ENCODE measurements around the gene HAGHL. TPM values are rescaled to one million over a fixed set of nuclear protein-coding genes. Genes with fewer than 3 reads are reported as not detected.

Gene HAGHL
- total and polyA plus RNA-seq, 4 donors, result 7.4 to 51.1 (median 31.8) TPM

DNA sequence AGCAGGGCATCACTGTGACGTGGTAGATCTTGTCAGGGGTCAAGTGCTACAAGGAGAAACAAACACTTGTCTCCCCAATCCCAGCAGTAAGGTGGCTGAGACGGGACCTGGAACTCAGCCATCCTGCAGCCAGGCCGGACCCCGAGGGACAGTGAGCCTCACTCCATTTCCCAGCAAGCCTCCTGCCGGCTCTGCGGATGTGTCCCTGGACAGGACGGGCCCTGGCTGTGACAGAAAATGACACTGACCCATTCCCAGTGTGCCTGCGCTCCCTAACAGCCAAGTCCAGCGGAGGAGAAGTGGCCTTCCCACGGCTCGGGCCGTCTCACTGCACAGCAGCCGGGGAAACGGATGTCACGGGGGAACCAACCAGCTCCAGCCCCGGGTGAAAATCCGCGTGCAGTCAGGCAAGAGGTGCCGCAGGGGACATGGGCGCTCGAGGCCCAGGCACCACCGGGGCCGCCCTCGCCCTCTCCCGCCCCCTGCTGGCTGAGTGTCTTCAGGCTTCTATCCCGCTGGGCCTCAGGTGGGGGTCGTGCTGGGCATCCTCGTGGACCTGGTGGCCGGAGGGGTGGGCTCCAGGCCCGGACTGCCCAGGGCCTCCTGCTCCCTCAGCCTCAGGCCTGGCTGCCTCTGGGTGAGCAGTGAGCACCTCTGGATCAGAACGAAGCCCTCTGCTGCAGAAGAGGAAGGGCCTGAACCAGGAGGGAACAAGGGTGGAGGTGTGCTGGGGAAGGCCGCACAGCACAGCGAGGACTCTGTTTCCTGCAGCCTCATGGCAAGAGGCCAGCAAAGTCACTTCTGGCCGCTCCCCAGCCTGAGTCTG is 6.7 kb downstream of the HAGHL start:
- no peaks in the 10 kb centered on the region for H3K27me3 ChIP-seq (ENCODE audit: control insufficient read depth, insufficient read depth, low read length)
- WGBS (ENCODE audit: insufficient coverage), result 92% methylated on average over 33 of the region's 34 CpGs
- DNase-seq (ENCODE audit: low read depth in 4 of 6, low spot score in 6 of 6), result no peak
- H3K9me3 ChIP-seq (ENCODE audit: control insufficient read depth, insufficient read depth, low read length), result no peaks in the 10 kb centered on the region
- no peak overlapping the region for H3K4me3 ChIP-seq (ENCODE audit: low read depth, low read length)
- H3K36me3 ChIP-seq (ENCODE audit: control insufficient read depth, insufficient read depth, low read length), result peaks cover 96% of the 10 kb centered on the region
- no peak overlapping the region for H3K27ac ChIP-seq (ENCODE audit: low read depth, low read length)
- H3K4me1 ChIP-seq (ENCODE audit: control insufficient read depth, insufficient read depth, low read length), result peaks cover 12% of the 10 kb centered on the region

DNA sequence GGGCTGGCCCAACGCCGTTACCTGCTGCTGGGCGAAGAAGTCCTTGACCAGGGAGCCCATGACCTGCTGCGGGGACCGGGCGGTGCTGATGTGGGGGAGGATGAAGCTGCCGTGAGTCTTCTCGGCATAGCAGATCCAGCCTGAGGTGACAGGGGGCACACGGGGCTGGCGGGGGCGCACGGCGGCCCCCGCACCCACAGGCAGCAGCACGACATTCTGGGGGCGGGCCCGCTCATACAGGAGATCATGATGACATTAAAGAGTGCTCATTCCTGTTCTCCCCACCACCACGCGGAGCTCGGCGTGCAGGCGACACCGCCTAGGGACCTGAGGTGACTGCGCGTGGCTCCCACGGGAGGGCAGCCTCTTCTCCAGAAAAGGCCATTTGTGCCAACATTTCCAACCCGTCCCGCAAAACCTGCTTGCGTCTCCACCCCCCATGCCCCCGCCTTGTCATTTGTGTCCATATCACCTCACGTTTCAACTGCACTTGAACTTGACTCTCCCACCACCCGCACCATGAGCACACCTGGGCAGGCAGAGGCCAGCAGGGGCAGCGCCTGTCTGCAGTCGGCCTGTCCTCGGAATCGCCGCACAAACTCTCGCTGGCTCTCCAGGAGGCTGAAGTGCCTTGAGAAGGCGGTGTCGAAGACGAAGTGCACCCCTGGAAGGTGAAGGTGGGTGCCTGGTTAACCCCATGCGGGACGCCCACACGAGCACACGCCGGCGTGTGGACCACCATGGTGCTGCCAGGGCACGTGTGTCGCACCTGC is 7.5 kb downstream of the HAGHL start:
- no peaks in the 10 kb centered on the region for H3K9me3 ChIP-seq (ENCODE audit: control insufficient read depth, insufficient read depth, low read length)
- peaks cover 5% of the 10 kb centered on the region for H3K4me1 ChIP-seq (ENCODE audit: control insufficient read depth, insufficient read depth, low read length)
- DNase-seq (ENCODE audit: low read depth in 4 of 6, low spot score in 6 of 6), result no peak
- peaks cover 99% of the 10 kb centered on the region for H3K36me3 ChIP-seq (ENCODE audit: control insufficient read depth, insufficient read depth, low read length)
- H3K27ac ChIP-seq (ENCODE audit: low read depth, low read length), result no peak overlapping the region
- WGBS (ENCODE audit: insufficient coverage), result 93% methylated on average over 49 of the region's 49 CpGs
- H3K27me3 ChIP-seq (ENCODE audit: control insufficient read depth, insufficient read depth, low read length), result no peaks in the 10 kb centered on the region
- H3K4me3 ChIP-seq (ENCODE audit: low read depth, low read length), result no peak overlapping the region

GRCh38 chr16:734981-735881 is 8.3 kb downstream of the HAGHL start:
- no peak overlapping the region for H3K27ac ChIP-seq (ENCODE audit: low read depth, low read length)
- H3K4me3 ChIP-seq (ENCODE audit: low read depth, low read length), result no peak overlapping the region
- no peaks in the 10 kb centered on the region for H3K27me3 ChIP-seq (ENCODE audit: control insufficient read depth, insufficient read depth, low read length)
- peaks cover 8% of the 10 kb centered on the region for H3K4me1 ChIP-seq (ENCODE audit: control insufficient read depth, insufficient read depth, low read length)
- 97% methylated on average over 25 of the region's 25 CpGs for WGBS (ENCODE audit: insufficient coverage)
- peaks cover 93% of the 10 kb centered on the region for H3K36me3 ChIP-seq (ENCODE audit: control insufficient read depth, insufficient read depth, low read length)
- no peak for DNase-seq (ENCODE audit: low read depth in 4 of 6, low spot score in 6 of 6)
- no peaks in the 10 kb centered on the region for H3K9me3 ChIP-seq (ENCODE audit: control insufficient read depth, insufficient read depth, low read length)

- peaks cover 10% of the 10 kb centered on the region for H3K4me1 ChIP-seq (ENCODE audit: control insufficient read depth, insufficient read depth, low read length)
- no peak overlapping the region for H3K4me3 ChIP-seq (ENCODE audit: low read depth, low read length)
- no peak overlapping the region for H3K27ac ChIP-seq (ENCODE audit: low read depth, low read length)
- WGBS (ENCODE audit: insufficient coverage), result 90% methylated on average over 13 of the region's 13 CpGs
- H3K27me3 ChIP-seq (ENCODE audit: control insufficient read depth, insufficient read depth, low read length), result no peaks in the 10 kb centered on the region
- no peaks in the 10 kb centered on the region for H3K9me3 ChIP-seq (ENCODE audit: control insufficient read depth, insufficient read depth, low read length)
- no peak for DNase-seq (ENCODE audit: low read depth in 4 of 6, low spot score in 6 of 6)
- H3K36me3 ChIP-seq (ENCODE audit: control insufficient read depth, insufficient read depth, low read length), result peaks cover 86% of the 10 kb centered on the region
Measured at GRCh38 chr16:735982-736453, 9.1 kb downstream of the HAGHL start.

GRCh38 chr16:736936-737481 is 10.1 kb downstream of the HAGHL start:
- Histone ChIP-seq H3K9me3 (ENCODE audit: control insufficient read depth, insufficient read depth, low read length) (no peaks in the 10 kb centered on the region), H3K4me3 (ENCODE audit: low read depth, low read length) (no peak overlapping the region), H3K36me3 (ENCODE audit: control insufficient read depth, insufficient read depth, low read length) (peaks cover 76% of the 10 kb centered on the region), H3K4me1 (ENCODE audit: control insufficient read depth, insufficient read depth, low read length) (peaks cover 16% of the 10 kb centered on the region), H3K27me3 (ENCODE audit: control insufficient read depth, insufficient read depth, low read length) (no peaks in the 10 kb centered on the region), H3K27ac (ENCODE audit: low read depth, low read length) (no peak overlapping the region)
- 95% methylated on average over 29 of the region's 29 CpGs for WGBS (ENCODE audit: insufficient coverage)
- DNase-seq (ENCODE audit: low read depth in 4 of 6, low spot score in 6 of 6), result no peak

GRCh38 chr16:739560-740458 is 12.9 kb downstream of the HAGHL start:
- WGBS (ENCODE audit: insufficient coverage), result 47% methylated on average over 38 of the region's 38 CpGs

GRCh38 chr16:740459-740763 is 13.5 kb downstream of the HAGHL start:
- no peaks in the 10 kb centered on the region for H3K27me3 ChIP-seq (ENCODE audit: control insufficient read depth, insufficient read depth, low read length)
- no peak overlapping the region for H3K27ac ChIP-seq (ENCODE audit: low read depth, low read length)
- WGBS (ENCODE audit: insufficient coverage), result under 1% methylated on average over 22 of the region's 22 CpGs
- peak overlapping the region; percentile 89 for H3K4me3 ChIP-seq (ENCODE audit: low read depth, low read length)
- DNase-seq (ENCODE audit: low read depth in 4 of 6, low spot score in 6 of 6), result no peak
- no peaks in the 10 kb centered on the region for H3K9me3 ChIP-seq (ENCODE audit: control insufficient read depth, insufficient read depth, low read length)
- peaks cover 18% of the 10 kb centered on the region for H3K4me1 ChIP-seq (ENCODE audit: control insufficient read depth, insufficient read depth, low read length)
- H3K36me3 ChIP-seq (ENCODE audit: control insufficient read depth, insufficient read depth, low read length), result peaks cover 42% of the 10 kb centered on the region

More at GRCh38 chr16:739560-740458, 12.9 kb downstream of the HAGHL start:
- H3K4me1 ChIP-seq (ENCODE audit: control insufficient read depth, insufficient read depth, low read length), result peaks cover 18% of the 10 kb centered on the region
- no peak for DNase-seq (ENCODE audit: low read depth in 4 of 6, low spot score in 6 of 6)
- H3K36me3 ChIP-seq (ENCODE audit: control insufficient read depth, insufficient read depth, low read length), result peaks cover 48% of the 10 kb centered on the region
- H3K27ac ChIP-seq (ENCODE audit: low read depth, low read length), result no peak overlapping the region
- no peaks in the 10 kb centered on the region for H3K9me3 ChIP-seq (ENCODE audit: control insufficient read depth, insufficient read depth, low read length)
- no peaks in the 10 kb centered on the region for H3K27me3 ChIP-seq (ENCODE audit: control insufficient read depth, insufficient read depth, low read length)
- peak overlapping the region; percentile 89 for H3K4me3 ChIP-seq (ENCODE audit: low read depth, low read length)

DNA sequence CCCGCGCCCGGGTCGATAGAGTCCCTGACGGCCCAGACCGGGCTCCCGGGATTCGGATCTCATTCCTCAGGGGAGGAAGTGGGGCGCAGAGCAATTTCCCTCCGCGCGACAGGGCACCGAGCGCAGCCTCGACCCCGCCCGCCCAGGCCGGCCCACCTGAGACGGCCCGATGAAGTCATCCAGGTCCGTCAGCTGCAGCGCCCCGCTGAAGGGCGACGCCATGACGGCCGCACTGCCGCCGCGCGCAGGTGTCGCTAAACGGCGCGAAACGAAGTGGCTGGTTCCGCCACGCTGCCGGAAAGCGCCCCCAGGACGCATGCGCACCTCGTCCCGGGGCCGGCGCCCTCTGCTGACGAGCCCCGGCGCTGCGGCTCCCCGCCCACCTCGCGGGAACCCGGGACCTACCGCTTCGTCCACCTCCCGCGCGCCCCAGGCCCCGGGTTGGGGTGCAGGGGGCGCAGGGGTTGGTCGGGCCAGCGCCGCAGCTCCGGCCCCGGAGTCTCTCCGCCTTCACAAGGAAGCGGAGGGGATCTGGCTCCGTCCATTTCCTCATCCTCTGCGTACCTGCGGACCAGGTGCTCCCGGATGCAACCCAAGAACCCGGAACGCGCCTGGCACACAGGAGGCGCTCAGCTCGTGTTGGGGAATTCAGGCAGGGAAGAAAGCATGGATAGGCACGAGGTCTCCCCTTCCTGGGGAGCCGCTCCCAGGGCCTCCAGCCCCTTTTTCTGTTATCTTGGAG is 14.0 kb downstream of the HAGHL start, which contains the start of gene CIAO3:
CIAO3 (minus strand) TSS at position 234 of the 742 bp plus-strand sequence; CDS start at position 222, 12 bp downstream.
- Histone ChIP-seq H3K4me1 (ENCODE audit: control insufficient read depth, insufficient read depth, low read length) (peaks cover 18% of the 10 kb centered on the region), H3K27me3 (ENCODE audit: control insufficient read depth, insufficient read depth, low read length) (no peaks in the 10 kb centered on the region), H3K4me3 (ENCODE audit: low read depth, low read length) (peak within 1 kb of the TSS; percentile 89), H3K9me3 (ENCODE audit: control insufficient read depth, insufficient read depth, low read length) (no peaks in the 10 kb centered on the region), H3K27ac (ENCODE audit: low read depth, low read length) (no peak within 1 kb of the TSS), H3K36me3 (ENCODE audit: control insufficient read depth, insufficient read depth, low read length) (peaks cover 36% of the 10 kb centered on the region)
- WGBS (ENCODE audit: insufficient coverage), result under 1% methylated on average over 79 of the region's 79 CpGs
- peak; percentile 70 to 96 (median 82) for DNase-seq (ENCODE audit: low read depth in 4 of 6, low spot score in 6 of 6)

Measured in spinal cord (tissue), 10 donors.